ENCODE results near the gene MED22.
"Not testable (repeated sequence)": the region's sequence is repeated elsewhere in the genome, so short reads cannot be mapped to it uniquely, and the experiment has no call there.

The MED22 gene

GRCh38 chr9:133354766-133355165 lies 6.8 kb upstream of the MED22 start:
- DNase-seq, result no peak

DNA sequence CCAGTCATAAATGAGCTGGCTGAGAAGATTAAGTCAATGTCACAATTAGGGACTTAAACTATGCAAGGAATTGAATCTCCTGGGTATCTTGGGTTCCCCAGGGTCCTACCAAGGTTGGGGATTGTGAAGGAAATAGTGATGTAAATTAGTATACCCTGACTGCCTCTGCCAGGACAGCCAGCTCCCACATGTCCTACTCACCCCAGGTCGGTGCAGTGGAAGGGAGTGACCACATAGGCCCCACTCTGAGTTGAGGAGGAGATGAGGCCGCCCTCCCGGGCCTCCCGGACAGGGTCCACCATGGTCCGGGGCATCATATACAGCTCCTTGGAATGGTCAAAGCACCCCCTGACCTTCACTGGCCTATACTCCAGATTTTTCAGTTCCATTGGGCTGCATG lies 5.6 kb upstream of the MED22 start:
- DNase-seq, result no peak

GRCh38 chr9:133352635-133353340 lies 4.9 kb upstream of the MED22 start:
- DNase-seq, result no peak

DNA sequence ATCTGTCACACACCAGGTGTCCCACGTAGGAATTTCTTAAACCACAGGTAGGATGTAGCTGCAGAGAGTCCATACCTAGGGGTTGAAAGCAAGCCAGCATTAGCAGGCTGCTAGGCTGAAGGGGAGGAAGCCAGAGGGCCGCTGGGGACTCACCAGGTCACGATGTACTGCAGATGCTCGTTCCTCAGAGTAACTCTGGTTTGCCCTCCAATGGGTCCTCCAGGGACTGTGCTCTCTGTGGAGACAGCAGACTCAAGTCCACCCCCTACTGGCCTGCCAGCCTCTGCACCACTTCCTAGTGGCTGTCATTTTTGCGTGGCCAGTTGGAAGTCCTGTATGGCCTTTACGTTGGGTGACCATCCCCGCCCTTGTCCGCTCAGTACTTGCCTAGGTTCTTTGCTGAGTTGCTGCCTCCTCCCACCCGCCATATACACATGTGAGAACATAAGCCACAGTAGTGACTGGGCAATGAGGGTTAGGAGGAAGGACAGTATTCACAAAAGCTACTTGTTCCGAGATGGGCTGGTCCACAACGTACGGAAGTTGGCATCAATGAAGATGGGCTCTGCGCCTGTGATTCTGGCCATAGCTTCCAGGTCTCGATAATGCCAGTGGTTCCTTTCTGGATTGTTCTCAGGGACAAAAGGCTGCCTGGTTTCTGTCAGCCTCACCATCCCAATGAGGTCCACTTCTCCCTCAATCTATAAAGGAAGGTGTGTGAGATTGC lies 4.1 kb upstream of the MED22 start:
- DNase-seq, result no peak

- DNase-seq, result no peak
These were observed 3.6 kb upstream of the MED22 start for GRCh38 chr9:133351526-133351907.

- DNase-seq, result no peak
These were observed 2.2 kb upstream of the MED22 start for GRCh38 chr9:133349965-133350616.

GRCh38 chr9:133348718-133349573 lies 1.0 kb upstream of the MED22 start:
- no peak for DNase-seq

DNA sequence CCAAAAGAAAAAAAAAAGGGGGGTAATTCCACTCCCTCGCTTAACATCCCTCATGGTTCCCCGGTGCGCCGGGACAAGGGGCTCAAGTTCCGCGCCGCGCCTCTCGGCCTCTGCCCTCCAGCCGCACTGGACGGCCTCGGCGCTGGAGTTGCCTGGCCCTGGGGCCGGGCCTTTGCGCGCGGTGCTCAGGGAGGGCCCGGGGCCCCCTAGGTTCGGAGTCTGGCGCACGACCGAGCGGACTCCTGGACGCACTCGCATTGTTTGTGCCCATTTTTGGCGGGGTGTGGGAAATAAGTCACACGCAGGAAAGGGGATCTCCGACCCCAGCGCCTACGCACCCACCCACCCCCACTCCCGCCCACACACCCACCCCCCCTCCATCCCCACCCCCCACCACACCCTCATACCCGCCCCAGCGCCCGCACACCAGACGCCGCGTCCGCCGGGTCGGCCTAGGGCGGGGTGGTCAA lies 381 bp downstream of the MED22 start:
- DNase-seq, result no peak

DNA sequence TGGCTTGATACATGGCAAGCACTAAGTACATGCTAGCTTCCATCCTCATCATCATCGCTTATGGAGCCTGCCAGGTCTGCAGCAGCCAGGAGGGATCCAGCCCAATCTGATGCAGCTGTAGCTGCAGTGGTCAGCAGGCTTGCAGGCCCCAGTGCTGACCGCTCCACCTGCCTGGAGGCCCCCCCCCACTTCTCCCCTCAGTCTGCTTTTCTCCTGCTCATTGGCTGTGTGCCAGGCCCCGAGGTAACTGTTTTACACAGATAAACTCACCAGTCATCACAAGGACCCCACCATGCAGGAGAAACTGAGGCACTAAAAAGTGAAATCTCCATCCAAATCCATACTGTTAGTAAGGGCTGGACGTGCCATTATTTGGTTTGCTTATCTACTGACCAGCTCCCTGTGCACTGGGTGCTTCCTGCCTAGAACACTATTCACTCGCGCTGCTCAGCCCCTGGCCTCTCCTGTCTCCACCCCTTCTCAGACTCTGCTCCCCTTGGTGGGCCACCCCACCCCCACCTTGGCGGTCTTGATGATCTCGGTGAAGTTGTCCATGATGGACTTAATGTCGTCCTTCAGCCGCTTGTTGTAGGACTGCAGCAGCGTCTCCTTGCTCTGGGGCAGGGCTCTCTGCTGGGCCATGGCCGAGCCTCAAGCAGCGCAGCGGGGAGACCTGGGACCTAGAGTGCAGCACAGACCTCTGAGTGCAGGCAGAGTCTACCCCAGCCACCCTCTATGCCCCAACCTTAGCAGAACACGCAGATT lies 1.7 kb downstream of the MED22 start:
- DNase-seq, result no peak

DNA sequence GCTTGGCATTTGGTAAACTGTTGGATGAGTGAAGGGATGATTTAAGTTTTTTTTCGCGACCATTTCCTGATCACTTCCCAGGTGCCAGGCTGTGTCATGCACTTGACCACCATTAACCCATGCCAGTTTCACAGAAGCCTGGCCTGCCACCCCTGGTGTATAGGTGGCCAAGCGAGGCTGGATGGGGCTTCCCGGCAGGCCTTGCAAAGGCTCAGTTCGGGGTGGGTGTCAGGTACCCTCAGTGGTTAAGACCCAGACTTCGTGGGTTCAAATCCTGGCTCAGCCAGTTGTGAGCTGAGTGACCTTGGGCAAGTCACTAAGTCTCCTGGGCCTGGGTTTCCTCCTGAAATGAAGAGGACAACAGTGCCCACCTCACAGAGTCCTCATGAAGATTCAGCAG lies 2.3 kb downstream of the MED22 start:
- DNase-seq, result no peak

DNA sequence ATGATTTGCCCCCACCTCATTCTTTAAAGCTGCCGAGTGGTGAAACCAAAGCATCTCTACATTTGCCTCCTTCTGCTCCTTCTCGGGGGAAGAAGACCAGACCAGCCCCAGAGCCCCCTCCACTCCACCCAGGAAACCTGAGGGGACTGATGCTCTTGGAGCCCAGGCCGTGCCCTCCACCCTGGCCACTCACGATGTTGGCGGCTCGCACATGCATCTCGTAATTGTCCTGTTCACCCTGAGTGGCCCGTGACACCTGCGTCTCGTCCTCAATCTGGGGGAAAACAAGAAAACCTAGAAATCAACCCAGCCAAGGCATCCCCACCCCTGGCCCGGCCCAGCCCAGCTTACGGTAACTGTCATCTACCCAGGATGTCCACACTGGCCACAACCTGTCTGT lies 3.0 kb downstream of the MED22 start:
- no peak for DNase-seq

- no peak for DNase-seq
These were observed 3.9 kb downstream of the MED22 start for GRCh38 chr9:133344071-133344470.

DNA sequence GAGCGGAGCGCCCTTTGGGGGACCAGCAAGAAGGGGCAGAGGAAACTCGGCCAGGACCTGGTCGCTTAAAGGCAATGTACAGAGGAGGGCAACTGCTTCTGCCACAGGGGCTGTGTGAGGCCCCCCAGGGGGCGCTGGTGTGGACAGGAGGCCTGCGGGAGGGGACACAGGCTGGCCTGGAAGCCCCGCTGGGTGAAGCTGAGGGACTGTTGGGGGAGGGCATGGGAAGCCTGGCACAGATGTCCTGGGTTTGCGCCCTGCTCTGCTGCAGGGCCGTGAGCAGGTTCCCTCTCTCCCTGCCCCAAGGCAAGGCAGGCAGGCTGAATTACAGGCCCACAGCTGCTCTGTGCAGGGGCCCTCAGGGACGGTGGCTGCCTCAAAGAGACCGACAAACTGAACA lies 5.4 kb downstream of the MED22 start:
- DNase-seq, result no peak

- no peak for DNase-seq
These were observed 5.9 kb downstream of the MED22 start for GRCh38 chr9:133342069-133342406.

DNA sequence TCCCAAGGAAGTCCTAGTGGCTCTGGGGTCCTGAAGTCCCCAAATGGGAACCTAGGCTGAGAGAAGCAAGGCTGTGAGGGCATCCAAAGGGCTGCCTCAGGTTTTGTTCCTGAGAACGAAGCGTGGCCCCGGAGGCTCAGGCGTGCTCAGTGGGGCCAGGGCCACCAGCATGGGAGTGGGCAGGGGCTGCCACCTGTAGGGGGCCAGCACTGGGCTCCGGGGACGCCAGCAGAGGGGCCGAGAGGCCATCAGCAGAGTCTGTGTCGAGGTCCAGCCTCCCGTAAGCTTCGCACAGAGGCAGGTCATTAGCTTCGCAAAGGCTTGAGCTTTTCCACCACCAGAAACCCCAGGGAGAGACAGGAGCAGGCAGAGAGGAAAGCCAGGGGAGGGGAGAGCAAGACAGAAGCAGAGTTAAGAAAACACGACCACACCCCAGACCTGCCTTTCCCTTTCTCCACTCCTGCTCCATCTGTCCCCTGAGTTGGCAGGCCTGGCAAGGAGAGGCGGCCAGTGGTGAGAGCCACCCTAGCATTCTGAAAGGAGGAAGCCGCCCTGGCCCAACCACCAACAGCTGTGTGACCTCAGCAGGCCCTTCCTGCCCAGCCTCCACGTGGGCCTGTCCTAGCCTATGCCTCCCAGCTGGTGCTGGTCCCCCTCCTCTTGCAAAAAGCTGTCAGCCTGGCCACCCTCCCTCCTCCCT lies 6.4 kb downstream of the MED22 start:
- DNase-seq, result no peak

- no peak for DNase-seq
These were observed 7.0 kb downstream of the MED22 start for GRCh38 chr9:133340916-133341315.

DNA sequence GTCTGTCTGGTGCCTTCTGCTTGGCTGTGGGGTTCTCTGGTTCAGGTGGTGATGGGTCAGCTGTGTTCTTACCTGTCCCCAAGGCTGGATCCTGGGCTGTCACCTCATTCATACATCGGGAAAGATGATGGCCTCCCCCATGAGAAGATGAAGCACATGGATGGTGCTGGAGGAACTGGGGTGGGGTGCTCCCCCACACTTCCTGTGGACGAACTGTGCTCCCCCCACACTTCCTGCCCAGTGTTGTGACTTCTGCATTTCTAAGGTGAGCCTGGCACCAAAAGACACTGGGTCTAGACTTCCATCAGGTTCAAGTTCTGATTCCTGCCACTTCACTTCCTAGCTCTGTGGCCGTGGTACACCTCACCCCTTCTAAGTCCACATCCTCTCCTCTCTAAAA lies 7.7 kb downstream of the MED22 start:
- DNase-seq, result no peak

DNA sequence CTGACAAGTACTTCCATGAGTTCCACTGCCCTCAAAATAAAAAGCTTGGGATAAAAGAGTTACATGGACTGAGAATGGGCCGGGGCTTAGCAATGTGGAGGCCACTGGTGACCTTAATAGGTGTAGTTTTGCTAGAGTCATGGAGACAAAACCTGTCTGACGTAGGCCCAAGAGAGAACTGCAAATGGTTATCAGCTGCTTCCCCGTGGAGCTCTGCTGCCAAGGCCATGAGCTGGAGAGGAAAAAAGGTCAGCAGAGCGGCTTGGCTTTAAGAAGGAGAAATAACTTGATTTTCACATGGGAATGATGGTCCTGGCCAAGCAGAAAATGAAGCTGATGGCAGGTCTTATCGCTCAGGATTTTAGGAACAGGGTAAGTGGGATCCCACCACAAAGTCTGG lies 8.3 kb downstream of the MED22 start:
- DNase-seq, result no peak

GRCh38 chr9:133335924-133336811 lies 11.8 kb downstream of the MED22 start, which contains the start of gene SURF6:
Gene SURF6 (minus strand): TSS chr9:133336188. CDS start chr9:133336132, 56 bp downstream.
- peak in 1 of 2 experiments; percentile 59 for DNase-seq

DNA sequence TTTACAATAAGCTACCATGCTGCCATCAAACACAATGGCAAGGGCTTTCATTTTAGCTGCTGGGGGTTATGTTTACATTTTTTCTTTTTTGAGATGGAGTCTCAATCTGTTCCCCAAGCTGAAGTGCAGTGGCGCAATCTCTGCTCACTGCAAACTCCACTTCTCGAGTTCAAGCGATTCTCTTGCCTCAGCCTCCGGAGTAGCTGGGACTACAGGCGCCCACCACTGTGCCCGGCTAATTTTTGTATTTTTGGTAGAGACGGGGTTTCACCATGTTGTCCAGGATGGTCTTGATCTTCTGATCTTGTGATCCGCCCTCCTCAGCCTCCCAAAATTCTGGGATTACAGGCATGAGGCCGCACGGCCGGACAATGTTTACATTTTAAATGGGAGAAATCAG lies 13.0 kb downstream of the MED22 start:
- DNase-seq, result not testable (repeated sequence)

GRCh38 chr9:133334161-133334560 lies 13.8 kb downstream of the MED22 start:
- no peak for DNase-seq

Measured in cerebellar nuclear complex (tissue), 1 donor.